ENCODE results near the gene ACCS.

The ACCS gene

GRCh38 chr11:44066732-44067141 is 667 bp downstream of the ACCS start:
- peak overlapping the region; percentile 77 for H3K4me2 ChIP-seq (ENCODE audit: low read length)
- peak overlapping the region; percentile 71 for H3K4me3 ChIP-seq (ENCODE audit: low read length)

GRCh38 chr11:44067266-44067665 is 1.2 kb downstream of the ACCS start:
- Histone ChIP-seq H3K4me3 (ENCODE audit: low read length) (0 out of 2 replicates have a peak overlapping the region, but pooled peaks have one; percentile 71), H3K9me3 (ENCODE audit: control insufficient read depth, insufficient read depth, low read length) (no peaks in the 10 kb centered on the region), H3K9me2 (replicated peaks; ENCODE audit: control insufficient read depth, low read length) (no peaks in the 10 kb centered on the region), H3K4me1 (ENCODE audit: control insufficient read depth, low read length) (peaks cover 18% of the 10 kb centered on the region), H4K20me1 (ENCODE audit: control insufficient read depth, insufficient read depth, low read depth, low read length) (no peaks in the 10 kb centered on the region), H3K27ac (ENCODE audit: low read depth, low read length) (no peak overlapping the region), H3K27me3 (ENCODE audit: control insufficient read depth, low read length) (no peaks in the 10 kb centered on the region), H3K36me3 (ENCODE audit: control insufficient read depth, low read length) (no peaks in the 10 kb centered on the region), H3F3A (ENCODE audit: control insufficient read depth, insufficient read depth) (no peaks in the 10 kb centered on the region), H3K79me2 (ENCODE audit: control insufficient read depth, low read length) (no peaks in the 10 kb centered on the region), H3K4me2 (ENCODE audit: low read length) (0 out of 2 replicates have a peak overlapping the region, but pooled peaks have one; percentile 77)
- TF ChIP-seq CTCF (IDR thresholded peaks at IDR 0.05; ENCODE audit: low read depth, low read length, poor library complexity, severe bottlenecking) (no peak), EZH2phosphoT487 (IDR thresholded peaks at IDR 0.05; ENCODE audit: borderline replicate concordance, low read length) (no peak)

More at GRCh38 chr11:44066732-44067141, 667 bp downstream of the ACCS start:
- Histone ChIP-seq H3K9me2 (replicated peaks; ENCODE audit: control insufficient read depth, low read length) (no peaks in the 10 kb centered on the region), H3K27me3 (ENCODE audit: control insufficient read depth, low read length) (no peaks in the 10 kb centered on the region), H3K79me2 (ENCODE audit: control insufficient read depth, low read length) (no peaks in the 10 kb centered on the region), H3K4me1 (ENCODE audit: control insufficient read depth, low read length) (peaks cover 18% of the 10 kb centered on the region), H3K9me3 (ENCODE audit: control insufficient read depth, insufficient read depth, low read length) (no peaks in the 10 kb centered on the region), H4K20me1 (ENCODE audit: control insufficient read depth, insufficient read depth, low read depth, low read length) (no peaks in the 10 kb centered on the region), H3K36me3 (ENCODE audit: control insufficient read depth, low read length) (no peaks in the 10 kb centered on the region), H3F3A (ENCODE audit: control insufficient read depth, insufficient read depth) (no peaks in the 10 kb centered on the region), H3K27ac (ENCODE audit: low read depth, low read length) (no peak overlapping the region)
- TF ChIP-seq CTCF (IDR thresholded peaks at IDR 0.05; ENCODE audit: low read depth, low read length, poor library complexity, severe bottlenecking) (no peak), EZH2phosphoT487 (IDR thresholded peaks at IDR 0.05; ENCODE audit: borderline replicate concordance, low read length) (no peak)

- TF ChIP-seq EZH2phosphoT487 (IDR thresholded peaks at IDR 0.05; ENCODE audit: borderline replicate concordance, low read length), result no peak
- no peak for TF ChIP-seq CTCF (IDR thresholded peaks at IDR 0.05; ENCODE audit: low read depth, low read length, poor library complexity, severe bottlenecking)
These were observed 2.1 kb downstream of the ACCS start for GRCh38 chr11:44068180-44068579.

More at GRCh38 chr11:44068180-44068579, 2.1 kb downstream of the ACCS start:
- H3K4me1 ChIP-seq (ENCODE audit: control insufficient read depth, low read length), result peaks cover 18% of the 10 kb centered on the region
- no peaks in the 10 kb centered on the region for H3K27me3 ChIP-seq (ENCODE audit: control insufficient read depth, low read length)
- no peak overlapping the region for H3K4me2 ChIP-seq (ENCODE audit: low read length)
- H3K4me3 ChIP-seq (ENCODE audit: low read length), result no peak overlapping the region
- H3K9me2 ChIP-seq (replicated peaks; ENCODE audit: control insufficient read depth, low read length), result no peaks in the 10 kb centered on the region
- H3K36me3 ChIP-seq (ENCODE audit: control insufficient read depth, low read length), result no peaks in the 10 kb centered on the region
- no peak overlapping the region for H3K27ac ChIP-seq (ENCODE audit: low read depth, low read length)
- H3F3A ChIP-seq (ENCODE audit: control insufficient read depth, insufficient read depth), result no peaks in the 10 kb centered on the region
- no peaks in the 10 kb centered on the region for H3K79me2 ChIP-seq (ENCODE audit: control insufficient read depth, low read length)
- H4K20me1 ChIP-seq (ENCODE audit: control insufficient read depth, insufficient read depth, low read depth, low read length), result no peaks in the 10 kb centered on the region
- H3K9me3 ChIP-seq (ENCODE audit: control insufficient read depth, insufficient read depth, low read length), result no peaks in the 10 kb centered on the region
